Brain microvascular endothelial cell (primary cell): ENCODE measurements around the gene CDH13.

Source experiments
- DNase-seq: peaks from one replicate; pipeline ENCODE4 v3.0.0-alpha.2; 2020
- H3K27ac ChIP-seq: fragments of 250-450 bp; sonication (Bioruptor Pico); 2 replicates; pipeline ENCODE4 v1.5.1; 2020; ENCODE audit warnings: mild to moderate bottlenecking, moderate library complexity
- H3K27me3 ChIP-seq: fragments of 250-450 bp; sonication (Bioruptor Pico); replicated peaks from 2 replicates; pipeline ENCODE4 v1.5.1; 2020; ENCODE audit warnings: mild to moderate bottlenecking
- H3K36me3 ChIP-seq: fragments of 250-450 bp; sonication (Bioruptor Pico); replicated peaks from 2 replicates; pipeline ENCODE4 v1.5.1; 2020; ENCODE audit warnings: mild to moderate bottlenecking
- H3K4me3 ChIP-seq: 2 replicates; pipeline ENCODE4 v1.5.1; 2011; ENCODE audit warnings: low read depth, mild to moderate bottlenecking, control low read depth, low read length, moderate library complexity
- in situ Hi-C: cut with HindIII; loops from 2 replicates; pipeline ENCODE4 v1.10.0; 2017; ENCODE audit warnings: low sequenced_read_pairs, low pct_ligation_motif_present
- TF ChIP-seq, protein P1 (sequence below): IDR thresholded peaks from 2 replicates; pipeline ENCODE4 v1.5.1; 2011; ENCODE audit warnings: low read depth, mild to moderate bottlenecking, moderate library complexity, low read length, control low read depth, inconsistent platforms; ENCODE audit errors: missing control alignments

Gene CDH13

DNA sequence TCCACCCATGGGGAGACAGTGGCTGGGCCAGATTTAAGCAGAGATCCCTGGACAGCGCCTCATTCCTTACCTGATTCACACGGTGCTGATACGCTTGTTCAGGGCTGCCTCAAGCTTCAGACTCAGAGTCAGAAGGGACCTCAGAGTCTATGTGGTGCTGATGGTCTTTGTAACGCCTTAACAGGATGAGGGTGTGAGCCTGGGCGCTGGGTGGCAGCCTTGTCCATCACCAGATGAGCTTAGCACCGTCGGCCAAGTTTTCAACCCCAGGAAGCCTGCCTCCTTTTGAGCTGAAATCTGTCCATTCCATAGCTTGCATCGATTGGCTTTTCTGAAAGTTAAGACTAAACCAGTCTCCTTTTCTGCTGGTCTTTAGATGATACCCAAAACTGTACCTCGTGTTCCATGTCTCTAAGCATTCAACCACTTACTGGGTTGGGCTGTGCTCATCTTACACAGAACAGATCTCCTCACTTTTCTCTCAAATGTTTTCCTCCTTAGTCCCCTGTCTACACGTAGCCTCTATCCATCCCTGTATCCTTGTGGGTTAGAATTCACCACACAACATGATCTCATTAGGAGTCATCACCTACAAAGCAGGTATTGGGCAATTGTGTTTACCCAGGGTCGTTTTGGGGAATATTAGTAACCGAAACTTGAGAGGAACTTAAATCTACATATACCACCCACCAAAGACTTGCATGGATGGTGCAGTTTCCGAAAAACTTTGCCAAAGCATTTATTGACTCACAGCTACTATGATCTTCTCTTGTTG is 573.4 kb downstream of the CDH13 start:
- no peak overlapping the region for H3K4me3 ChIP-seq
- DNase-seq: no peak
- in situ Hi-C loops: no loop called here
- no peaks in the 10 kb centered on the region for H3K36me3 ChIP-seq
- no peak overlapping the region for H3K27ac ChIP-seq
- TF ChIP-seq, protein P1, sequence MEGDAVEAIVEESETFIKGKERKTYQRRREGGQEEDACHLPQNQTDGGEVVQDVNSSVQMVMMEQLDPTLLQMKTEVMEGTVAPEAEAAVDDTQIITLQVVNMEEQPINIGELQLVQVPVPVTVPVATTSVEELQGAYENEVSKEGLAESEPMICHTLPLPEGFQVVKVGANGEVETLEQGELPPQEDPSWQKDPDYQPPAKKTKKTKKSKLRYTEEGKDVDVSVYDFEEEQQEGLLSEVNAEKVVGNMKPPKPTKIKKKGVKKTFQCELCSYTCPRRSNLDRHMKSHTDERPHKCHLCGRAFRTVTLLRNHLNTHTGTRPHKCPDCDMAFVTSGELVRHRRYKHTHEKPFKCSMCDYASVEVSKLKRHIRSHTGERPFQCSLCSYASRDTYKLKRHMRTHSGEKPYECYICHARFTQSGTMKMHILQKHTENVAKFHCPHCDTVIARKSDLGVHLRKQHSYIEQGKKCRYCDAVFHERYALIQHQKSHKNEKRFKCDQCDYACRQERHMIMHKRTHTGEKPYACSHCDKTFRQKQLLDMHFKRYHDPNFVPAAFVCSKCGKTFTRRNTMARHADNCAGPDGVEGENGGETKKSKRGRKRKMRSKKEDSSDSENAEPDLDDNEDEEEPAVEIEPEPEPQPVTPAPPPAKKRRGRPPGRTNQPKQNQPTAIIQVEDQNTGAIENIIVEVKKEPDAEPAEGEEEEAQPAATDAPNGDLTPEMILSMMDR: peak; percentile 44
- H3K27me3 ChIP-seq: no peaks in the 10 kb centered on the region

GRCh38 chr16:83201748-83202147 is 575.0 kb downstream of the CDH13 start:
- H3K36me3 ChIP-seq: no peaks in the 10 kb centered on the region
- H3K27ac ChIP-seq: no peak overlapping the region
- DNase-seq: no peak
- no peaks in the 10 kb centered on the region for H3K27me3 ChIP-seq
- in situ Hi-C loops: no loop called here
- TF ChIP-seq, protein P1: no peak
- no peak overlapping the region for H3K4me3 ChIP-seq

DNA sequence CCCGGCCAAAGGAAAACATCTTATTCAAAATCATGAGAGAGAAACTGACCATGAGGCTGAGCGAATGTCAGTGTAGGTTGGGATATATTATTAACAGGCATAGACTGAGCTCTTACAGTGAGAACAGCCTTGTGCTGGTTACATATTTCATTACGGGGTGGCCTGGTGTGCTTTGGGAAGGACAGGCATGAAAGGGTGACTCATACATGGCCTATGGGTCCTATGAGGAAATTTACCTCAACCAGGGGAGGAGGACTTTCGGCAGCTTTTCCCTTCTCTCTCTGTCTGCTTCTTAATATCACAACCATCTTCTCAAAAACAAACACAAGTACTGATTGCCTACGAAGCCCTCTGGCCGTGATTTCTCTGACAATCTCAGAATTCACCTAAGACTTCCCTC is 579.1 kb downstream of the CDH13 start:
- H3K27ac ChIP-seq: no peak overlapping the region
- H3K4me3 ChIP-seq: no peak overlapping the region
- no peaks in the 10 kb centered on the region for H3K36me3 ChIP-seq
- H3K27me3 ChIP-seq: no peaks in the 10 kb centered on the region
- in situ Hi-C loops: no loop called here
- DNase-seq: peak; percentile 22
- TF ChIP-seq, protein P1: no peak

- Histone ChIP-seq H3K4me3 (no peak overlapping the region), H3K36me3 (no peaks in the 10 kb centered on the region), H3K27ac (no peak overlapping the region), H3K27me3 (no peaks in the 10 kb centered on the region)
- TF ChIP-seq, protein P1: no peak
- in situ Hi-C loops: no loop called here
- DNase-seq: peak; percentile 45
Observed at GRCh38 chr16:83206426-83206825, 579.7 kb downstream of the CDH13 start.

DNA sequence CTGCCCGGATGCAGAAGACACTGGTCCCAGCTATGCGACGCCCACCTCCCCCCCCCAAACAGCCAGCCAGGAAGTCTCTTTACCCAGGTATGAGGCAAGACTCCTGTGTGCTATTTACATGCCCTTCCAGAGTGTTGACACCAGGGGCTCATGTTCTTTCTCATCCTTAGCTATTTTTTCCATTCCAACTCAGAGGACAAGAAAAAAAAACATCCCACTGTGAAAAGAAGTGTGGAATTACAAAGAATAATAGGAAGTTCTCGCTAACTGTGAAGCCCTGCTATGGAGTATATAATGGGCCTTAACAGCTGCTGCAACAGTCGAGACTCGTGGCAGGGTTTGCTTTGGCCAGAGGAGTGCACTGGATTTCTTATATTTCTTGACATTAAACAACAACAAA is 584.9 kb downstream of the CDH13 start:
- H3K36me3 ChIP-seq: no peaks in the 10 kb centered on the region
- TF ChIP-seq, protein P1: peak; percentile 9
- H3K27me3 ChIP-seq: no peaks in the 10 kb centered on the region
- H3K27ac ChIP-seq: no peak overlapping the region
- in situ Hi-C loops: no loop called here
- DNase-seq: no peak
- H3K4me3 ChIP-seq: no peak overlapping the region
